Neural cell (in vitro differentiated cells): Measurements from ENCODE around the gene STAC3. TPM values are rescaled to one million over a fixed set of nuclear protein-coding genes. Genes with fewer than 3 reads are reported as not detected.

Experiments used
- H2AFZ ChIP-seq: fragments of 200-600, 300-800 bp; sonication (generic), shearing (Covaris generic); 2 replicates; pipeline ENCODE4 v1.6.0; 2014; ENCODE audit warnings: low read depth, mild to moderate bottlenecking, antibody characterized with exemption, low read length, moderate library complexity
- H3F3A ChIP-seq: fragments of 200-600 bp; shearing (Covaris generic); 2 replicates; pipeline ENCODE4 v1.6.1; 2016; ENCODE audit warnings: mild to moderate bottlenecking, moderate library complexity, mixed read lengths, antibody characterized with exemption, low read length; ENCODE audit not compliant: insufficient read depth, poor library complexity, severe bottlenecking
- H3K27ac ChIP-seq: fragments of 200-600, 300-800 bp; sonication (generic), shearing (Covaris generic); 2 replicates; pipeline ENCODE4 v1.5.1; 2014; ENCODE audit warnings: mild to moderate bottlenecking, low read length, moderate library complexity
- H3K27me3 ChIP-seq: fragments of 300-800, 200-600 bp; sonication (generic), shearing (Covaris generic); 2 replicates; pipeline ENCODE4 v1.6.0; 2014; ENCODE audit warnings: mild to moderate bottlenecking, low read depth, low read length, moderate library complexity; ENCODE audit not compliant: insufficient read depth
- H3K36me3 ChIP-seq: fragments of 300-800, 200-600 bp; sonication (generic), shearing (Covaris generic); 2 replicates; pipeline ENCODE4 v1.5.1; 2014; ENCODE audit warnings: mild to moderate bottlenecking, antibody characterized with exemption, low read length, moderate library complexity; ENCODE audit not compliant: insufficient read depth
- H3K4me2 ChIP-seq: fragments of 300-800, 200-600 bp; sonication (generic), shearing (Covaris generic); 2 replicates; pipeline ENCODE4 v1.6.0; 2014; ENCODE audit warnings: mild to moderate bottlenecking, low read length
- H3K4me3 ChIP-seq: fragments of 300-800, 200-600 bp; sonication (generic), shearing (Covaris generic); 2 replicates; pipeline ENCODE4 v1.5.1; 2014; ENCODE audit warnings: mild to moderate bottlenecking, low read length, moderate library complexity
- H3K79me2 ChIP-seq: fragments of 200-600 bp; shearing (Covaris generic); replicated peaks from 2 replicates; pipeline ENCODE4 v1.6.0; 2014; ENCODE audit warnings: mild to moderate bottlenecking, low read length, moderate library complexity; ENCODE audit not compliant: insufficient read depth
- H3K9ac ChIP-seq: fragments of 300-800, 200-600 bp; sonication (generic), shearing (Covaris generic); 2 replicates; pipeline ENCODE4 v1.6.1; 2016; ENCODE audit warnings: mild to moderate bottlenecking, low read length, mixed read lengths
- H3K9me2 ChIP-seq: fragments of 200-600 bp; shearing (Covaris generic); 2 replicates; pipeline ENCODE4 v1.6.1; 2016; ENCODE audit warnings: mild to moderate bottlenecking, low read length, mixed read lengths; ENCODE audit not compliant: insufficient read depth
- H3K9me3 ChIP-seq: fragments of 200-600, 300-800 bp; sonication (generic), shearing (Covaris generic); 2 replicates; pipeline ENCODE4 v1.6.1; 2016; ENCODE audit warnings: mild to moderate bottlenecking, mixed run types, low read length, moderate library complexity, mixed read lengths
- H4K20me1 ChIP-seq: fragments of 200-600 bp; shearing (Covaris generic); 2 replicates; pipeline ENCODE4 v1.6.1; 2016; ENCODE audit warnings: mild to moderate bottlenecking, mixed run types; ENCODE audit not compliant: insufficient read depth
- EP300 ChIP-seq: fragments of 450-650 bp; conservative IDR thresholded peaks from 2 replicates; pipeline ENCODE4 v1.6.1; 2014; ENCODE audit warnings: antibody characterized with exemption, mild to moderate bottlenecking, moderate library complexity; ENCODE audit not compliant: poor library complexity, severe bottlenecking
- EZH2 ChIP-seq: fragments of 200-600, 300-800 bp; shearing (Covaris generic), sonication (generic); IDR thresholded peaks from 2 replicates; pipeline ENCODE4 v1.6.1; 2014; ENCODE audit warnings: antibody characterized with exemption, low read length, borderline replicate concordance, mild to moderate bottlenecking; ENCODE audit not compliant: insufficient read depth, poor library complexity, severe bottlenecking
- MXI1 ChIP-seq: fragments of 450-650 bp; conservative IDR thresholded peaks from 2 replicates; pipeline ENCODE4 v1.6.1; 2014; ENCODE audit warnings: antibody characterized with exemption, mild to moderate bottlenecking; ENCODE audit not compliant: poor library complexity, severe bottlenecking
- POLR2AphosphoS5 ChIP-seq: IDR thresholded peaks from 2 replicates; pipeline ENCODE4 v1.6.1; 2012
- RAD21 ChIP-seq: fragments of 450-650 bp; conservative IDR thresholded peaks from 2 replicates; pipeline ENCODE4 v1.6.1; 2014; ENCODE audit warnings: antibody characterized with exemption, mild to moderate bottlenecking, moderate library complexity
- SMC3 ChIP-seq: fragments of 450-650 bp; conservative IDR thresholded peaks from 2 replicates; pipeline ENCODE4 v1.6.1; 2014; ENCODE audit warnings: antibody characterized with exemption, mild to moderate bottlenecking, moderate library complexity; ENCODE audit not compliant: poor library complexity
- TAF1 ChIP-seq: IDR thresholded peaks from 2 replicates; pipeline ENCODE4 v1.6.1; 2012; ENCODE audit warnings: low read depth
- polyA plus RNA-seq: library from polyadenylated mRNA; depleted of rRNA; stranded (reverse); fragments of >200 nt; gene quantifications from 2 replicates; pipeline ENCODE4 v1.2.3, GENCODE V29; 2014
- TF ChIP-seq, protein P1 (sequence below): IDR thresholded peaks from 2 replicates; pipeline ENCODE4 v1.6.1; 2012; ENCODE audit warnings: borderline replicate concordance
- TF ChIP-seq, protein P2 (sequence below): fragments of 450-650 bp; IDR thresholded peaks from 2 replicates; pipeline ENCODE4 v1.5.1; 2014; ENCODE audit warnings: antibody characterized with exemption, mild to moderate bottlenecking, moderate library complexity; ENCODE audit not compliant: poor library complexity, severe bottlenecking

Gene STAC3
- polyA plus RNA-seq, 1 donor from 2014 or later: 1.3 TPM

DNA sequence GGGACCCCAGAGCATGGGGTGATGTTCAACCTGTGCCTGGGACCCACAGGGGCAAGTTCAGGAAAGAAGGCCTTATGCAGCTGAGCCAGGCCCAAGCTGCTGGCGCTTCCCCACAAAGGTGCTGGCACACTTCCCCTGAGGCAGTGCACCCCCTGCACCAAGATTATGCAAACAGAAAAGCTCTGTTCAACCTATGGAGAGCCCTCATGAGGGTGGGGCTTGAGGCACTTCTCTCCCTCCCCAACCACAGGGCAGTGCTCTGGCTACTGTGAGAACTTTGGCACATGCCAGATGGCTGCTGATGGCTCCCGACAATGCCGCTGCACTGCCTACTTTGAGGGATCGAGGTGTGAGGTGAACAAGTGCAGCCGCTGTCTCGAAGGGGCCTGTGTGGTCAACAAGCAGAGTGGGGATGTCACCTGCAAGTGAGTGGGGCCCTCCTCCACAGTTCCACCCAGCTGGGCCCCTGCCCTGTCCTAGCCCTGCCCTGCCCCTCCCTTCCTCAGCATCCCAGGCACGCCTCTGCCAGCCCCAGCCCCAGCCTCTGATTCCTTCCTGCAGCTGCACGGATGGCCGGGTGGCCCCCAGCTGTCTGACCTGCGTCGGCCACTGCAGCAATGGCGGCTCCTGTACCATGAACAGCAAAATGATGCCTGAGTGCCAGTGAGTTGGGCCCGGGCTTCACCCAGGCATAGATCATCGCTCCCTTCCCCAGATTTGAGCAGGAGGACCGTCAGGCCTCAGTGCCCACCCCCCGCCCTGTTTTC is 39.9 kb downstream of the STAC3 start:
- Histone ChIP-seq H3K9ac (no peak overlapping the region), H3K79me2 (no peaks in the 10 kb centered on the region), H3K4me3 (no peak overlapping the region), H3K4me2 (no peak overlapping the region), H4K20me1 (no peaks in the 10 kb centered on the region), H3K27ac (no peak overlapping the region), H3K9me2 (no peaks in the 10 kb centered on the region), H2AFZ (no peak overlapping the region), H3K27me3 (peaks cover 22% of the 10 kb centered on the region), H3K9me3 (no peaks in the 10 kb centered on the region), H3K36me3 (peaks cover 6% of the 10 kb centered on the region), H3F3A (no peaks in the 10 kb centered on the region)
- TF ChIP-seq RAD21: no peak
- TF ChIP-seq MXI1: no peak
- no peak for TF ChIP-seq EP300
- TF ChIP-seq SMC3: no peak
- TF ChIP-seq, protein P1, sequence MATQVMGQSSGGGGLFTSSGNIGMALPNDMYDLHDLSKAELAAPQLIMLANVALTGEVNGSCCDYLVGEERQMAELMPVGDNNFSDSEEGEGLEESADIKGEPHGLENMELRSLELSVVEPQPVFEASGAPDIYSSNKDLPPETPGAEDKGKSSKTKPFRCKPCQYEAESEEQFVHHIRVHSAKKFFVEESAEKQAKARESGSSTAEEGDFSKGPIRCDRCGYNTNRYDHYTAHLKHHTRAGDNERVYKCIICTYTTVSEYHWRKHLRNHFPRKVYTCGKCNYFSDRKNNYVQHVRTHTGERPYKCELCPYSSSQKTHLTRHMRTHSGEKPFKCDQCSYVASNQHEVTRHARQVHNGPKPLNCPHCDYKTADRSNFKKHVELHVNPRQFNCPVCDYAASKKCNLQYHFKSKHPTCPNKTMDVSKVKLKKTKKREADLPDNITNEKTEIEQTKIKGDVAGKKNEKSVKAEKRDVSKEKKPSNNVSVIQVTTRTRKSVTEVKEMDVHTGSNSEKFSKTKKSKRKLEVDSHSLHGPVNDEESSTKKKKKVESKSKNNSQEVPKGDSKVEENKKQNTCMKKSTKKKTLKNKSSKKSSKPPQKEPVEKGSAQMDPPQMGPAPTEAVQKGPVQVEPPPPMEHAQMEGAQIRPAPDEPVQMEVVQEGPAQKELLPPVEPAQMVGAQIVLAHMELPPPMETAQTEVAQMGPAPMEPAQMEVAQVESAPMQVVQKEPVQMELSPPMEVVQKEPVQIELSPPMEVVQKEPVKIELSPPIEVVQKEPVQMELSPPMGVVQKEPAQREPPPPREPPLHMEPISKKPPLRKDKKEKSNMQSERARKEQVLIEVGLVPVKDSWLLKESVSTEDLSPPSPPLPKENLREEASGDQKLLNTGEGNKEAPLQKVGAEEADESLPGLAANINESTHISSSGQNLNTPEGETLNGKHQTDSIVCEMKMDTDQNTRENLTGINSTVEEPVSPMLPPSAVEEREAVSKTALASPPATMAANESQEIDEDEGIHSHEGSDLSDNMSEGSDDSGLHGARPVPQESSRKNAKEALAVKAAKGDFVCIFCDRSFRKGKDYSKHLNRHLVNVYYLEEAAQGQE: no peak
- no peak for TF ChIP-seq EZH2
- no peak for TF ChIP-seq TAF1
- TF ChIP-seq, protein P2, sequence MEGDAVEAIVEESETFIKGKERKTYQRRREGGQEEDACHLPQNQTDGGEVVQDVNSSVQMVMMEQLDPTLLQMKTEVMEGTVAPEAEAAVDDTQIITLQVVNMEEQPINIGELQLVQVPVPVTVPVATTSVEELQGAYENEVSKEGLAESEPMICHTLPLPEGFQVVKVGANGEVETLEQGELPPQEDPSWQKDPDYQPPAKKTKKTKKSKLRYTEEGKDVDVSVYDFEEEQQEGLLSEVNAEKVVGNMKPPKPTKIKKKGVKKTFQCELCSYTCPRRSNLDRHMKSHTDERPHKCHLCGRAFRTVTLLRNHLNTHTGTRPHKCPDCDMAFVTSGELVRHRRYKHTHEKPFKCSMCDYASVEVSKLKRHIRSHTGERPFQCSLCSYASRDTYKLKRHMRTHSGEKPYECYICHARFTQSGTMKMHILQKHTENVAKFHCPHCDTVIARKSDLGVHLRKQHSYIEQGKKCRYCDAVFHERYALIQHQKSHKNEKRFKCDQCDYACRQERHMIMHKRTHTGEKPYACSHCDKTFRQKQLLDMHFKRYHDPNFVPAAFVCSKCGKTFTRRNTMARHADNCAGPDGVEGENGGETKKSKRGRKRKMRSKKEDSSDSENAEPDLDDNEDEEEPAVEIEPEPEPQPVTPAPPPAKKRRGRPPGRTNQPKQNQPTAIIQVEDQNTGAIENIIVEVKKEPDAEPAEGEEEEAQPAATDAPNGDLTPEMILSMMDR: no peak
- TF ChIP-seq POLR2AphosphoS5: no peak

DNA sequence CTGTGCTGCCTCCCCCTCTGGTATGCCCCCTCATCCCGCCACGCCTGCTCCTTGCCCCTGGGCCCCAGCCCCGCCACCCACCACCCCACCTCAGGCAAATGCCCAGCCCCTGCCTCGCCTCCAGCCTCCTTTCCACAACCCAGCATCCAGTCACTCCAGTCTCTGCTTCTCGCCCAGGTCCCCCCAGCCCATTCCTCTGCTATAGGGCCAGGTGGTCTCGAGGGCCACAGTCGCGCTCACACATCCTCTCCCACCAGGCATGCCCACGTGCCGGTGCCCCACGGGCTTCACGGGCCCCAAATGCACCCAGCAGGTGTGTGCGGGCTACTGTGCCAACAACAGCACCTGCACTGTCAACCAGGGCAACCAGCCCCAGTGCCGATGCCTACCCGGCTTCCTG is 40.5 kb downstream of the STAC3 start:
- Histone ChIP-seq H2AFZ (no peak overlapping the region), H3K9me2 (no peaks in the 10 kb centered on the region), H3K4me3 (no peak overlapping the region), H3K9ac (no peak overlapping the region), H3K9me3 (no peaks in the 10 kb centered on the region), H3K27ac (no peak overlapping the region), H3F3A (no peaks in the 10 kb centered on the region), H3K27me3 (peaks cover 15% of the 10 kb centered on the region), H4K20me1 (no peaks in the 10 kb centered on the region), H3K36me3 (peaks cover 6% of the 10 kb centered on the region), H3K79me2 (no peaks in the 10 kb centered on the region), H3K4me2 (no peak overlapping the region)
- TF ChIP-seq, protein P2: no peak
- TF ChIP-seq, protein P1: no peak
- no peak for TF ChIP-seq TAF1
- TF ChIP-seq EZH2: no peak
